Endodermal cell (in vitro differentiated cells): ENCODE measurements around the gene OR11L1. TPM values are rescaled to one million over a fixed set of nuclear protein-coding genes. Genes with fewer than 3 reads are reported as not detected.

Source experiments
- DNase-seq: peaks from one replicate; pipeline ENCODE4 v3.0.0-alpha.2; 2017
- H3K27ac ChIP-seq: 2 replicates; pipeline ENCODE4 v1.5.1; 2013; ENCODE audit warnings: mild to moderate bottlenecking, low read depth, low read length, moderate library complexity
- H3K27me3 ChIP-seq: 2 replicates; pipeline ENCODE4 v1.6.1; 2013; ENCODE audit warnings: mild to moderate bottlenecking, low read length, moderate library complexity; ENCODE audit not compliant: insufficient read depth, control insufficient read depth, poor library complexity, severe bottlenecking
- H3K36me3 ChIP-seq: 2 replicates; pipeline ENCODE4 v1.7.0; 2013; ENCODE audit warnings: mild to moderate bottlenecking, low read length, moderate library complexity; ENCODE audit not compliant: control insufficient read depth, insufficient read depth
- H3K4me1 ChIP-seq: one replicate; pipeline ENCODE4 v1.7.0; 2013; ENCODE audit warnings: low read length; ENCODE audit not compliant: control insufficient read depth, insufficient read depth
- H3K4me3 ChIP-seq: 2 replicates; pipeline ENCODE4 v1.5.1; 2013; ENCODE audit warnings: mild to moderate bottlenecking, low read length, moderate library complexity
- H3K9ac ChIP-seq: 2 replicates; pipeline ENCODE4 v1.6.1; 2013; ENCODE audit warnings: mild to moderate bottlenecking, low read length, moderate library complexity; ENCODE audit not compliant: poor library complexity, severe bottlenecking; ENCODE audit errors: extremely low read depth
- H3K9me3 ChIP-seq: 2 replicates; pipeline ENCODE4 v1.6.1; 2013; ENCODE audit warnings: mild to moderate bottlenecking, low read length, moderate library complexity; ENCODE audit not compliant: control insufficient read depth
- H3K27ac Mint-ChIP-seq: 2 replicates; pipeline ENCODE4 v1.8.0; 2020; ENCODE audit warnings: mixed read lengths
- H3K27me3 Mint-ChIP-seq: 2 replicates; pipeline ENCODE4 v1.8.0; 2021; ENCODE audit warnings: mild to moderate bottlenecking, mixed read lengths; ENCODE audit not compliant: insufficient read depth
- H3K36me3 Mint-ChIP-seq: 2 replicates; pipeline ENCODE4 v1.8.0; 2020; ENCODE audit warnings: low read depth, mixed read lengths
- H3K4me1 Mint-ChIP-seq: 2 replicates; pipeline ENCODE4 v1.8.0; 2020; ENCODE audit warnings: mixed read lengths
- H3K4me3 Mint-ChIP-seq: 2 replicates; pipeline ENCODE4 v1.8.0; 2020; ENCODE audit warnings: mild to moderate bottlenecking, moderate library complexity, mixed read lengths
- H3K9me3 Mint-ChIP-seq: 2 replicates; pipeline ENCODE4 v1.8.0; 2020; ENCODE audit warnings: mild to moderate bottlenecking, mixed read lengths
- WGBS, 2 experiments: methylation state at CpG; one replicate each; pipeline versions ENCODE4 v1.1.5 to v1.1.7; 2013; ENCODE audit warnings: missing lambda C conversion rate in 2 of 2, mixed read lengths in 1 of 2; ENCODE audit not compliant: insufficient coverage in 1 of 2, insufficient read length in 1 of 2; 5-methylcytosine and 5-hydroxymethylcytosine counted together
- total RNA-seq, 2 donors: library from RNA; stranded (reverse); fragmentation: NEBNext Ultra II Directional in 1 of 2; extraction: Animal tissue kit (Norgen Biotek cat#: 25700) in 1 of 2; gene quantifications; 2 replicates in 1 of 2; 3 replicates in 1 of 2; pipeline ENCODE4 v1.2.1, GENCODE V29; 2021
- TF ChIP-seq, protein P1 (sequence below): fragments of 200-600 bp; sonication (generic); conservative IDR thresholded peaks from 2 replicates; pipeline ENCODE4 v1.5.0; 2021; ENCODE audit warnings: antibody characterized with exemption, mild to moderate bottlenecking

The OR11L1 gene
- total RNA-seq, 2 donors from 2014 or later, result not detected

DNA sequence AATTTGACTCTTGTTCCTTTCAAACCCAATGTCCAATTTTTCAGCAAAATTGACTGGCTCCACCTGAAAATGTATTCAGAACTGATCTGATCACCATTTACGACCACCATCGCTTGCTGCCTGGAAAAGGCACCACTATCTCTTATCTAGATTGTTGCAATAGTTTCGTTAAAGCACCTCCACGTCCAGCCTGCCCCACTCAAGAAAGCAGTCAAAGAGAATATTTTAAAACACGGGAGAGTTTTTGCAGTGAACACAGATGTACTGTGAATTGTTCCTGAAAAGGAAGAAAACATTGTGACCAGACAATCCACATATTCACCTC lies 4.0 kb upstream of the OR11L1 start:
- Histone ChIP-seq H3K4me1 (no peaks in the 10 kb centered on the region), H3K9me3 (peaks cover 54% of the 10 kb centered on the region), H3K4me3 (no peak overlapping the region), H3K9ac (no peak overlapping the region), H3K27me3 (no peaks in the 10 kb centered on the region), H3K27ac (no peak overlapping the region), H3K36me3 (no peaks in the 10 kb centered on the region)
- no peak overlapping the region for H3K4me3 Mint-ChIP-seq
- no peak overlapping the region for H3K27ac Mint-ChIP-seq
- TF ChIP-seq, protein P1, sequence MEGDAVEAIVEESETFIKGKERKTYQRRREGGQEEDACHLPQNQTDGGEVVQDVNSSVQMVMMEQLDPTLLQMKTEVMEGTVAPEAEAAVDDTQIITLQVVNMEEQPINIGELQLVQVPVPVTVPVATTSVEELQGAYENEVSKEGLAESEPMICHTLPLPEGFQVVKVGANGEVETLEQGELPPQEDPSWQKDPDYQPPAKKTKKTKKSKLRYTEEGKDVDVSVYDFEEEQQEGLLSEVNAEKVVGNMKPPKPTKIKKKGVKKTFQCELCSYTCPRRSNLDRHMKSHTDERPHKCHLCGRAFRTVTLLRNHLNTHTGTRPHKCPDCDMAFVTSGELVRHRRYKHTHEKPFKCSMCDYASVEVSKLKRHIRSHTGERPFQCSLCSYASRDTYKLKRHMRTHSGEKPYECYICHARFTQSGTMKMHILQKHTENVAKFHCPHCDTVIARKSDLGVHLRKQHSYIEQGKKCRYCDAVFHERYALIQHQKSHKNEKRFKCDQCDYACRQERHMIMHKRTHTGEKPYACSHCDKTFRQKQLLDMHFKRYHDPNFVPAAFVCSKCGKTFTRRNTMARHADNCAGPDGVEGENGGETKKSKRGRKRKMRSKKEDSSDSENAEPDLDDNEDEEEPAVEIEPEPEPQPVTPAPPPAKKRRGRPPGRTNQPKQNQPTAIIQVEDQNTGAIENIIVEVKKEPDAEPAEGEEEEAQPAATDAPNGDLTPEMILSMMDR, result no peak
- peaks cover 41% of the 10 kb centered on the region for H3K9me3 Mint-ChIP-seq
- no peaks in the 10 kb centered on the region for H3K27me3 Mint-ChIP-seq
- WGBS, 2 experiments, result 79 to 87% methylated on average over 4 to 5 of the region's 5 CpGs
- peaks cover 8% of the 10 kb centered on the region for H3K4me1 Mint-ChIP-seq
- H3K36me3 Mint-ChIP-seq, result no peaks in the 10 kb centered on the region
- no peak for DNase-seq

- no peak for DNase-seq
- Histone ChIP-seq H3K36me3 (no peaks in the 10 kb centered on the region), H3K4me3 (no peak overlapping the region), H3K4me1 (no peaks in the 10 kb centered on the region), H3K9me3 (peaks cover 53% of the 10 kb centered on the region), H3K9ac (no peak overlapping the region), H3K27me3 (no peaks in the 10 kb centered on the region), H3K27ac (no peak overlapping the region)
- Mint-ChIP-seq H3K4me3 (no peak overlapping the region), H3K36me3 (no peaks in the 10 kb centered on the region), H3K27me3 (no peaks in the 10 kb centered on the region), H3K9me3 (peaks cover 36% of the 10 kb centered on the region), H3K4me1 (peaks cover 8% of the 10 kb centered on the region), H3K27ac (no peak overlapping the region)
- 80 to 81% methylated on average over 10 to 12 of the region's 12 CpGs for WGBS, 2 experiments
- TF ChIP-seq, protein P1, result no peak
Observed at GRCh38 chr1:247845011-247845692, 3.5 kb upstream of the OR11L1 start.

DNA sequence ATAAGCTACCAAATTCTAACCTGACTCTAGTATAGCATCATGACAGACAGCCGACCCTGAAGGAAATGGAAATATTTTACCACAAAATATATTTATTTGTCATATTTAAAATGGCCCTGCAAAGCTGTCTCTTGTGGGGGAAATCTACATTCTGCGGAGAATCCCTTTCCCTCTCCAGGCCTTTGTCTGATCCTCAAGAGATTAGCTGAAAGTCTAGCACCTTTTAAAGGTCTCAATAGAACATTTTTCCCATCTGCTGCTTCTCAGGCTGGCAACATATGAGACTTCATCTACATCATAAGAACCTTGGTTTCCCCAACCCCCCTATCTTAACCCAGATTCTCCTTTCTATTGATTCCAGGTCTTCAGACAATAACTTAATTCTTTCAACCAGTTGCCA lies 1.7 kb upstream of the OR11L1 start:
- no peak overlapping the region for H3K9ac ChIP-seq
- Mint-ChIP-seq H3K27me3 (no peaks in the 10 kb centered on the region), H3K4me1 (peaks cover 8% of the 10 kb centered on the region), H3K9me3 (peaks cover 39% of the 10 kb centered on the region), H3K4me3 (no peak overlapping the region), H3K27ac (no peak overlapping the region), H3K36me3 (no peaks in the 10 kb centered on the region)
- no peaks in the 10 kb centered on the region for H3K36me3 ChIP-seq
- H3K9me3 ChIP-seq, result peaks cover 52% of the 10 kb centered on the region
- TF ChIP-seq, protein P1, result no peak
- H3K27ac ChIP-seq, result no peak overlapping the region
- H3K27me3 ChIP-seq, result no peaks in the 10 kb centered on the region
- H3K4me3 ChIP-seq, result no peak overlapping the region
- DNase-seq, result no peak
- 82 to 86% methylated on average over 1 of the region's 2 CpGs for WGBS, 2 experiments
- H3K4me1 ChIP-seq, result no peaks in the 10 kb centered on the region
